ENCODE results near the gene HRG. TPM values are rescaled to one million over a fixed set of nuclear protein-coding genes. Genes with fewer than 3 reads are reported as not detected.

HRG gene
- total RNA-seq, 4 donors from 2014 or later = not detected

DNA sequence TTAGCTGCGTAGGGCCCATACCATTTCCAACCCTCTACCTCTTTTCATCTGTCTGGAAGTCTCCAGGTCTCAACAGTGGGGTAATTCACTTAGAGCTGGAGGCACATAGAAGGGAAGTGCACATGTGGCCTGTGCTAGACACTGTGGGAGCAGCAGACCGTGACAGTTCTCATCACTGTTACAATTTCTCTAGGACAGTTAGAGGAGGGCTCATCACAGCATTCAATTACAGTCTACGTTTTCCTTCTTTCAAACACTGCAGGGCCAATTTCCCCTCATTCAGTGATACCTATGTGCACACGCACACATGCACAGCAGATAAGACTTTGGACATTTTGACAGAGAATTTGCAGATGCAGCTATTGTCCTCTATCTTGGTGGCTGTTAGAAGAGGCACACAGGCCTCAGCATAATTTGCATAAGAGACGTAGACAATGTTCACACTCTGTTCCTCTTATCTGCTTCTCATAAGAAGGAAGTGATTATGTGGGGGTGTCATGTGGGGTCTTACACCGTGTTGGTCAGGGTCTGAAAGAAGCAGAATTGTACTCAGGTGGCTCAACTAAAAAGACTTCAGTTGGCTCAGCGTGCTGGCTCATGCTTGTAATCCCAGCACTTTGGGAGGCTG lies 12.6 kb upstream of the HRG start:
- 69 to 78% methylated on average over 7 of the region's 7 CpGs for WGBS, 2 donors

DNA sequence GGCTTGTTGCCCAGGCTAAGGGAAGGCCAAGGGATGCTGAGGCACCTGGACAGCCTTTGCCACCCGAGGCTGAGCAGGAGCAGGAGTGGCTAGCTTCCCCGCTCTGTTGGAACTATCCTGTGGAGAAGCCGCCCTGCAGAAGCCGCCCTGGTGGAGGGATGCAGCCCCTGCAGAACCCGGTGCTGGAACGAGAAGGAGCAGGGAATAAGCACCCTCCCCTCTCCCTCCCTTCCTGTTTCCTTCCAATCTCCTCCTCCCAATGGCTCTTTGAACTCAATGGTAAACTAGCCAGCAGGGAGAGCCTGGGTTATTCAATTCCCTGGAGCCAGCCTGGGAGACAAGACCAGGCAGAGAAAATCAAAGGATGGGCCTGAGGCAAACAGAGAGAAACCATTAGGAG lies 11.8 kb upstream of the HRG start:
- Histone ChIP-seq H3K9me3 (no peaks in the 10 kb centered on the region), H3K27ac (no peak overlapping the region), H3K36me3 (no peaks in the 10 kb centered on the region), H3K27me3 (peaks cover 0 to 8% of the 10 kb centered on the region in 2 donors), H3K4me1 (no peaks in the 10 kb centered on the region), H3K4me3 (no peak overlapping the region)
- no peak for DNase-seq (ENCODE audit: low spot score in 2 of 2)
- no peak for TF ChIP-seq POLR2A (IDR thresholded peaks at IDR 0.05)
- no peak for TF ChIP-seq EP300 (IDR thresholded peaks at IDR 0.05)
- TF ChIP-seq, protein P1, sequence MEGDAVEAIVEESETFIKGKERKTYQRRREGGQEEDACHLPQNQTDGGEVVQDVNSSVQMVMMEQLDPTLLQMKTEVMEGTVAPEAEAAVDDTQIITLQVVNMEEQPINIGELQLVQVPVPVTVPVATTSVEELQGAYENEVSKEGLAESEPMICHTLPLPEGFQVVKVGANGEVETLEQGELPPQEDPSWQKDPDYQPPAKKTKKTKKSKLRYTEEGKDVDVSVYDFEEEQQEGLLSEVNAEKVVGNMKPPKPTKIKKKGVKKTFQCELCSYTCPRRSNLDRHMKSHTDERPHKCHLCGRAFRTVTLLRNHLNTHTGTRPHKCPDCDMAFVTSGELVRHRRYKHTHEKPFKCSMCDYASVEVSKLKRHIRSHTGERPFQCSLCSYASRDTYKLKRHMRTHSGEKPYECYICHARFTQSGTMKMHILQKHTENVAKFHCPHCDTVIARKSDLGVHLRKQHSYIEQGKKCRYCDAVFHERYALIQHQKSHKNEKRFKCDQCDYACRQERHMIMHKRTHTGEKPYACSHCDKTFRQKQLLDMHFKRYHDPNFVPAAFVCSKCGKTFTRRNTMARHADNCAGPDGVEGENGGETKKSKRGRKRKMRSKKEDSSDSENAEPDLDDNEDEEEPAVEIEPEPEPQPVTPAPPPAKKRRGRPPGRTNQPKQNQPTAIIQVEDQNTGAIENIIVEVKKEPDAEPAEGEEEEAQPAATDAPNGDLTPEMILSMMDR (IDR thresholded peaks at IDR 0.05) = no peak
- 29 to 38% methylated on average over 6 of the region's 6 CpGs for WGBS, 2 donors

More for the DNA sequence above, 12.6 kb upstream of the HRG start:
- Histone ChIP-seq H3K4me1 (no peaks in the 10 kb centered on the region), H3K27me3 (peaks cover 0 to 8% of the 10 kb centered on the region in 2 donors), H3K27ac (no peak overlapping the region), H3K9me3 (no peaks in the 10 kb centered on the region), H3K4me3 (no peak overlapping the region), H3K36me3 (no peaks in the 10 kb centered on the region)
- DNase-seq (ENCODE audit: low spot score in 2 of 2) = no peak
- TF ChIP-seq POLR2A (IDR thresholded peaks at IDR 0.05) (no peak), EP300 (IDR thresholded peaks at IDR 0.05) (no peak)
- TF ChIP-seq, protein P1 (IDR thresholded peaks at IDR 0.05) = no peak

DNA sequence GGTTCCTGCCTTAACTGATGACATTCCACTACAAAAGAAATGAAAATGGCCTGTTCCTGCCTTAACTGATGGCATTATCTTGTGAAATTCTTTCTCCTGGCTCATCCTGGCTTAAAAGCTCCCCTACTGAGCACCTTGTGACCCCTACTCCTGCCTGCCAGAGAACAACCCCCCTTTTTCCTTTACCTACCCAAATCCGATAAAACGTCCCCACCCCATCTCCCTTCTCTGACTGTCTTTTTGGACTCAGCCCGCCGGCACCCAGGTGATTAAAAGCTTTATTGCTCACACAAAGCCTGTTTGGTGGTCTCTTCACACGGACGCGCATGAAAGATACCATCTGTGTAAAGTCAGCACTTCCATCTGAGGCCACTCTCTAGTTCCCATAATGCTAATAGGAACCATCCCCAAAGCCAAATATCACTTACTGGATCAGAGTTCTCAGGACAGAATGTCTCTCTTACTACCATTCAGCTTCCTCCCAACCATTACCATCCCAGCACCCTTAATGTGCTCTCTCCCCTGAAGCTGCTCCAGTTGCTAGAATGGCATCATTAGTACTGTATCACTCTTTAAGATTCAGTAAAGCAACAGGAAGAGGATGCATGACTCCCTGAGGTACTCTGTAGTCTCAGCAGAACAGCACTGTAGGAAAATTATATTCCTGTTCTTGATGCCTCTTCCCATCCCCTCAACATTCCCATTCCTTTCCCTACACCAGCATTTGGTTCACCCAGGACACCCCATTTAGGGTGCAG lies 2.3 kb upstream of the HRG start:
- Histone ChIP-seq H3K4me1 (no peaks in the 10 kb centered on the region), H3K27me3 (no peaks in the 10 kb centered on the region), H3K27ac (no peak overlapping the region), H3K36me3 (no peaks in the 10 kb centered on the region), H3K9me3 (no peaks in the 10 kb centered on the region), H3K4me3 (no peak overlapping the region)
- DNase-seq (ENCODE audit: low spot score in 2 of 2) = no peak
- TF ChIP-seq POLR2A (IDR thresholded peaks at IDR 0.05) (no peak), EP300 (IDR thresholded peaks at IDR 0.05) (no peak)
- TF ChIP-seq, protein P1 (IDR thresholded peaks at IDR 0.05) = no peak
- 34 to 35% methylated on average over 7 of the region's 7 CpGs for WGBS, 2 donors

DNA sequence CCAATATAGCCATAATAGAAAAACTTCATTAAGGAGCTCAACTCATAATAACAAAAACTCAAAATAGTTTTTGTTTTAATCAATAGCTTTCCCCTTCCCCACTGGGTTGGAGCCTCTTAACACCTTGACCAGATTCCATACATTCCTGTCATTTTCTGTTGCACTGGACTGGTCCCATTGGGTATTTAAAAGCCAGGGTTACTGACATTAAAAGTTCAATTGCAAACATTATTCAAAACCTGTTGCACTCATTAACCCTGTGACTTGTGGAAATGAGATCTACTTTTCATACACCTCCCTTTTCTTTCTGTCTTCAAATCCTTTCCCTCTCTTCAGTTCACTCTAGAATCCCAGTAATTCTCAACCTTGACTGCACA lies 1.7 kb upstream of the HRG start:
- DNase-seq (ENCODE audit: low spot score in 2 of 2) = no peak
- Histone ChIP-seq H3K9me3 (no peaks in the 10 kb centered on the region), H3K4me1 (no peaks in the 10 kb centered on the region), H3K36me3 (no peaks in the 10 kb centered on the region), H3K27me3 (no peaks in the 10 kb centered on the region), H3K4me3 (no peak overlapping the region), H3K27ac (no peak overlapping the region)
- no peak for TF ChIP-seq EP300 (IDR thresholded peaks at IDR 0.05)

DNA sequence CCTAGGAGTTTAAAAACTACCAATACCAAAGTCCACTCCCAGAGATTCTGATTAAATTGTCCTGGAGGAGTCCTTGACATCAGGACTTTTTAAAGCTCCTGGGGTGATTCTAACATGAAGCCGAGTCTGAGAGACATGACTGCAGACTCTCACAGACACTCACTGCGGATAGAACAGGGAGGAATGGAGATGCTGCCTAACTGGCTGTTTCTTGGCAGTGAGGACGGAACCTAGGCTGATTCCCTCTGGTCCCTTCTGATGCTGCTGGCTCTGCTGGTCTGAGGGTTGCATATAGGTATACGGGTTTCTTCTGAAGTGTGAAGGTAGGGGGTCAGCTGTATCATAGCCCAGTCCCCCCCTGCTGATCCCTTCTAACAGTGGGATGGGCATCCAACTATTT lies 1.3 kb upstream of the HRG start:
- no peak overlapping the region for H3K4me3 ChIP-seq
- H3K36me3 ChIP-seq = no peaks in the 10 kb centered on the region
- whole genome bisulfite sequencing, 2 donors = 46 to 53% methylated on average over 4 of the region's 4 CpGs
- no peaks in the 10 kb centered on the region for H3K4me1 ChIP-seq
- H3K9me3 ChIP-seq = no peaks in the 10 kb centered on the region
- TF ChIP-seq EP300 (IDR thresholded peaks at IDR 0.05) = no peak
- no peaks in the 10 kb centered on the region for H3K27me3 ChIP-seq
- DNase-seq (ENCODE audit: low spot score in 2 of 2) = no peak
- no peak overlapping the region for H3K27ac ChIP-seq

DNA sequence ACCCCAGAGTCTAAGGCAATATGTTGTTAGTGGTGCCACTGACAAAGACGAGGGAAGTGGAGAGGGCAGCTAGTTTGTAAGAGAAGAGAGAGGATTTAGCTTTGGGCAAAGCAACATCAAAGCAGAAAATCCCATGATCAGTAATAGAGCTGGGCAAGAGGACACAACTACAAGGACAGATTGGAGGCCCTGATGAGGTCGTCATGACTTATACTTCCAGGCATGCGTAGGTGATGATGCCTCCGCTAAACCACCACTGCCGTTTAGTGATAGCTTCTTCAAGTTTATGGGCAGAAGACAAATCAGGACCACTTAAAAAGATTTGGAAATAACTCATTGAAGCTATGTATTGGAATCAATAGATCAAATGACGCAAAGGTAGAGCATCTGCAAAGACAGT lies 2.6 kb downstream of the HRG start:
- TF ChIP-seq, protein P1 (IDR thresholded peaks at IDR 0.05) = no peak
- H3K4me3 ChIP-seq = no peak overlapping the region
- 72 to 78% methylated on average over 6 of the region's 6 CpGs for WGBS, 2 donors
- H3K9me3 ChIP-seq = no peaks in the 10 kb centered on the region
- H3K27ac ChIP-seq = no peak overlapping the region
- H3K27me3 ChIP-seq = no peaks in the 10 kb centered on the region
- no peaks in the 10 kb centered on the region for H3K4me1 ChIP-seq
- no peaks in the 10 kb centered on the region for H3K36me3 ChIP-seq
- DNase-seq (ENCODE audit: low spot score in 2 of 2) = no peak
